GM12878 (cell line): Measurements from ENCODE around the gene SPINK1.

Source experiments
- ATF7 ChIP-seq: fragments of 450-650 bp; IDR thresholded peaks from 2 replicates; pipeline ENCODE4 v1.6.1; 2016; ENCODE audit warnings: low read depth, mild to moderate bottlenecking
- CHD1 ChIP-seq: IDR thresholded peaks from 2 replicates; pipeline ENCODE4 v1.6.1; 2012; ENCODE audit warnings: low read depth, low read length, improper control_type of control experiment
- ETV6 ChIP-seq, 2 experiments: fragments of 450-650 bp in 1 of 2; IDR thresholded peaks in 1 of 2; conservative IDR thresholded peaks in 1 of 2; 2 replicates each; pipeline ENCODE4 v1.6.1; 2014; ENCODE audit warnings: antibody characterized with exemption in 1 of 2, borderline replicate concordance in 1 of 2, low read depth in 1 of 2, mild to moderate bottlenecking in 1 of 2, moderate library complexity in 1 of 2
- NRF1 ChIP-seq: conservative IDR thresholded peaks from 2 replicates; pipeline ENCODE4 v1.6.1; 2011; ENCODE audit warnings: mild to moderate bottlenecking, low read depth, low read length, improper control_type of control experiment
- TAF1 ChIP-seq: IDR thresholded peaks from 2 replicates; pipeline ENCODE4 v1.6.1; 2011; ENCODE audit warnings: mild to moderate bottlenecking, low read depth, low read length, borderline replicate concordance
- TF ChIP-seq, protein P1 (sequence below): IDR thresholded peaks from 2 replicates; pipeline ENCODE4 v1.6.1; 2011; ENCODE audit warnings: low read depth, mild to moderate bottlenecking, low read length, moderate library complexity, borderline replicate concordance; ENCODE audit errors: extremely low read depth

- TF ChIP-seq NRF1 (no peak), TAF1 (no peak), CHD1 (no peak), ETV6 (conservative IDR thresholded peaks at IDR 0.05 in 1 of 2, IDR thresholded peaks at IDR 0.05 in 1 of 2; ENCODE audit: borderline replicate concordance in 1 of 2, low read depth in 1 of 2) (no peak), ATF7 (no peak)
- TF ChIP-seq, protein P1, sequence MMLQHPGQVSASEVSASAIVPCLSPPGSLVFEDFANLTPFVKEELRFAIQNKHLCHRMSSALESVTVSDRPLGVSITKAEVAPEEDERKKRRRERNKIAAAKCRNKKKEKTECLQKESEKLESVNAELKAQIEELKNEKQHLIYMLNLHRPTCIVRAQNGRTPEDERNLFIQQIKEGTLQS, result no peak
These were observed 17.8 kb upstream of the SPINK1 start for GRCh38 chr5:147849226-147849625.
